GM23338 (cell line): Measurements from ENCODE around the gene PPP4R3A. TPM values are rescaled to one million over a fixed set of nuclear protein-coding genes. Genes with fewer than 3 reads are reported as not detected.

Experiments
- ATAC-seq: fragments of 200-7000 bp; cut with Tn5 transposase; 3 replicates; pipeline ENCODE4 v1.9.1; 2020
- DNase-seq: peaks from one replicate; pipeline ENCODE4 v3.0.0-alpha.2; 2015; ENCODE audit warnings: low spot score
- H2AFZ ChIP-seq: fragments of 200-600 bp; sonication (generic); 2 replicates; pipeline ENCODE4 v1.8.0; 2016; ENCODE audit warnings: antibody characterized with exemption, mild to moderate bottlenecking, moderate library complexity
- H3F3A ChIP-seq: fragments of 200-600 bp; sonication (generic); replicated peaks from 2 replicates; pipeline ENCODE4 v1.8.0; 2017; ENCODE audit warnings: antibody characterized with exemption, mixed run types, low read depth
- H3K27ac ChIP-seq: fragments of 200-600 bp; sonication (generic); 2 replicates; pipeline ENCODE4 v1.6.1; 2016; ENCODE audit warnings: low read depth
- H3K27me3 ChIP-seq: fragments of 200-600 bp; sonication (generic); 2 replicates; pipeline ENCODE4 v1.8.0; 2016; ENCODE audit warnings: mild to moderate bottlenecking, mixed run types, moderate library complexity; ENCODE audit not compliant: insufficient read depth
- H3K36me3 ChIP-seq: fragments of 200-600 bp; sonication (generic); 2 replicates; pipeline ENCODE4 v1.8.0; 2016; ENCODE audit warnings: mild to moderate bottlenecking; ENCODE audit not compliant: insufficient read depth
- H3K4me1 ChIP-seq: fragments of 200-600 bp; sonication (generic); 2 replicates; pipeline ENCODE4 v1.8.0; 2016; ENCODE audit warnings: mild to moderate bottlenecking, moderate library complexity; ENCODE audit not compliant: insufficient read depth
- H3K4me2 ChIP-seq: fragments of 200-600 bp; sonication (generic); 2 replicates; pipeline ENCODE4 v1.7.1; 2017; ENCODE audit warnings: mixed run types
- H3K4me3 ChIP-seq: fragments of 200-600 bp; sonication (generic); 2 replicates; pipeline ENCODE4 v1.6.1; 2016; ENCODE audit warnings: mixed run types
- H3K79me2 ChIP-seq: fragments of 200-600 bp; sonication (generic); replicated peaks from 2 replicates; pipeline ENCODE4 v1.8.0; 2017; ENCODE audit warnings: mild to moderate bottlenecking; ENCODE audit not compliant: insufficient read depth
- H3K9me2 ChIP-seq: fragments of 200-600 bp; sonication (generic); 2 replicates; pipeline ENCODE4 v1.8.0; 2017; ENCODE audit not compliant: insufficient read depth
- H4K20me1 ChIP-seq: fragments of 200-600 bp; sonication (generic); replicated peaks from 2 replicates; pipeline ENCODE4 v1.8.0; 2017; ENCODE audit warnings: mild to moderate bottlenecking; ENCODE audit not compliant: insufficient read depth
- H3K27ac Mint-ChIP-seq: 2 replicates; pipeline ENCODE4 v1.8.0; 2020; ENCODE audit warnings: inconsistent platforms, mild to moderate bottlenecking, moderate library complexity, mixed read lengths
- H3K27me3 Mint-ChIP-seq: 3 replicates; pipeline ENCODE4 v1.8.0; 2022; ENCODE audit warnings: low read depth, mild to moderate bottlenecking, moderate library complexity, mixed read lengths, inconsistent platforms; ENCODE audit not compliant: insufficient read depth, poor library complexity
- H3K36me3 Mint-ChIP-seq: 3 replicates; pipeline ENCODE4 v1.8.0; 2021; ENCODE audit warnings: low read depth, mild to moderate bottlenecking, inconsistent platforms, moderate library complexity, mixed read lengths
- H3K4me1 Mint-ChIP-seq: 3 replicates; pipeline ENCODE4 v1.8.0; 2020; ENCODE audit warnings: mild to moderate bottlenecking, inconsistent platforms, mixed read lengths
- H3K4me3 Mint-ChIP-seq: 3 replicates; pipeline ENCODE4 v1.8.0; 2021; ENCODE audit warnings: moderate library complexity, mild to moderate bottlenecking, inconsistent platforms, mixed read lengths
- H3K9me3 Mint-ChIP-seq: 3 replicates; pipeline ENCODE4 v1.8.0; 2020; ENCODE audit warnings: moderate library complexity, mild to moderate bottlenecking, inconsistent platforms, mixed read lengths
- CREB1 ChIP-seq: fragments of 250-450 bp; sonication (Bioruptor Pico); IDR thresholded peaks from 2 replicates; pipeline ENCODE4 v1.5.0; 2020; ENCODE audit warnings: low read depth, mild to moderate bottlenecking, moderate library complexity
- CTCF ChIP-seq, 2 experiments: fragments of 200-600 bp in 1 of 2; sonication (generic) in 1 of 2; conservative IDR thresholded peaks; 2 replicates each; pipeline versions ENCODE4 v1.5.1 to v1.6.1; 2016 to 2017; ENCODE audit warnings: antibody characterized with exemption in 2 of 2, low read depth in 2 of 2, mild to moderate bottlenecking in 2 of 2, moderate library complexity in 1 of 2
- ETS1 ChIP-seq: IDR thresholded peaks from 2 replicates; pipeline ENCODE4 v1.6.1; 2016; ENCODE audit warnings: antibody characterized with exemption
- EZH2 ChIP-seq: fragments of 200-600 bp; sonication (generic); IDR thresholded peaks from one replicate; pipeline ENCODE4 v1.8.0; 2017; ENCODE audit warnings: antibody characterized with exemption, mild to moderate bottlenecking, low read depth; ENCODE audit not compliant: unreplicated experiment
- EZH2phosphoT487 ChIP-seq: fragments of 200-600 bp; sonication (generic); IDR thresholded peaks from one replicate; pipeline ENCODE4 v1.8.1; 2018; ENCODE audit warnings: antibody characterized with exemption; ENCODE audit not compliant: unreplicated experiment
- JUNB ChIP-seq: IDR thresholded peaks from one replicate; pipeline ENCODE4 v1.6.1; 2016; ENCODE audit warnings: antibody characterized with exemption; ENCODE audit not compliant: unreplicated experiment
- POLR2AphosphoS5 ChIP-seq: IDR thresholded peaks from 2 replicates; pipeline ENCODE4 v1.6.1; 2016; ENCODE audit warnings: antibody characterized with exemption, low read depth
- STAT1 ChIP-seq: IDR thresholded peaks from one replicate; pipeline ENCODE4 v1.6.1; 2016; ENCODE audit warnings: antibody characterized with exemption; ENCODE audit not compliant: unreplicated experiment
- ZNF114 ChIP-seq: fragments of 250-450 bp; sonication (Bioruptor Pico); IDR thresholded peaks from 2 replicates; pipeline ENCODE4 v1.5.0; 2020; ENCODE audit warnings: mild to moderate bottlenecking, moderate library complexity
- polyA plus RNA-seq: library from polyadenylated mRNA; unstranded; fragments of >200 nt; fragmentation: Nextera tagmentation; extraction: Ambion mirVana; gene quantifications from 2 replicates; pipeline ENCODE4 v1.2.1, GENCODE V29; 2016
- total RNA-seq: library from RNA; depleted of rRNA; stranded (reverse); fragments of >200 nt; shearing (Covaris generic); gene quantifications from 2 replicates; pipeline ENCODE4 v1.2.3, GENCODE V29; 2014
- TF ChIP-seq, protein P1 (sequence below): fragments of 250-450 bp; sonication (Bioruptor Pico); IDR thresholded peaks from 2 replicates; pipeline ENCODE4 v1.5.0; 2020; ENCODE audit warnings: mild to moderate bottlenecking, moderate library complexity

PPP4R3A gene
- total and polyA plus RNA-seq, 2 experiments from 2014 or later: 50.3 to 128 TPM

DNA sequence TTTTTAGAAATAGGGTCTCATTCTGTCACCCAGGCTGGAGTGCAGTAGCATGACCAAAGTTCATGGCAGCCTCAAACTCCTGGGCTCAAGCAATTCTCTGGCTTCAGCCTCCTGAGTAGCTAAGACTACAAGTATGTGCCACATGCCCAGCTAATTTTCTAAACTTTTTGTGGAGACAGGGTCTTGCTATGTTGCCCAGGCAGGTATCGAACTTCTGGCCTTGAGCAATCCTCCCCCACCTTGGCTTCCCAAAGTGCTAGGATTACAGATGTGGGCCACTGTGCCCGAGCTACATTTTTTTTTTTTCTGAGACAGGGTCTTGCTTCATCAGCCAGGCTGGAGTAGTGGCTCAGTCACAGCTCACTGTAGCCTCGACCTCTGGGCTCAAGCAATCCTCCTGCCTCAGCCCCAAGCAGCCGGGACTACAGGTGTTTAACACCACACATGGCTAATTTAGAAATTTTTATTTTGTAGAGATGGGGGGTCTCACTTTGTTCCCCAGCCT lies 7.1 kb downstream of the PPP4R3A start:
- DNase-seq: no peak
- no peaks in the 10 kb centered on the region for H3F3A ChIP-seq
- ATAC-seq: no peak
- H3K27me3 Mint-ChIP-seq: peaks cover 2% of the 10 kb centered on the region
- H3K27me3 ChIP-seq: no peaks in the 10 kb centered on the region
- no peak overlapping the region for H3K4me3 Mint-ChIP-seq
- no peak overlapping the region for H3K27ac ChIP-seq
- H2AFZ ChIP-seq: no peak overlapping the region
- peaks cover 92% of the 10 kb centered on the region for H4K20me1 ChIP-seq
- peaks cover 100% of the 10 kb centered on the region for H3K79me2 ChIP-seq
- H3K4me1 ChIP-seq: peaks cover 12% of the 10 kb centered on the region
- peaks cover 6% of the 10 kb centered on the region; the same call in 2 of the 3 replicates for H3K4me1 Mint-ChIP-seq
- no peak overlapping the region for H3K4me2 ChIP-seq
- H3K27ac Mint-ChIP-seq: no peak overlapping the region
- peaks cover 70% of the 10 kb centered on the region for H3K36me3 Mint-ChIP-seq
- no peaks in the 10 kb centered on the region for H3K9me2 ChIP-seq
- no peak for TF ChIP-seq ETS1
- no peak for TF ChIP-seq STAT1
- no peak for TF ChIP-seq EZH2
- TF ChIP-seq CTCF (conservative IDR thresholded peaks at IDR 0.05; ENCODE audit: low read depth in 2 of 2): no peak
- TF ChIP-seq, protein P1, sequence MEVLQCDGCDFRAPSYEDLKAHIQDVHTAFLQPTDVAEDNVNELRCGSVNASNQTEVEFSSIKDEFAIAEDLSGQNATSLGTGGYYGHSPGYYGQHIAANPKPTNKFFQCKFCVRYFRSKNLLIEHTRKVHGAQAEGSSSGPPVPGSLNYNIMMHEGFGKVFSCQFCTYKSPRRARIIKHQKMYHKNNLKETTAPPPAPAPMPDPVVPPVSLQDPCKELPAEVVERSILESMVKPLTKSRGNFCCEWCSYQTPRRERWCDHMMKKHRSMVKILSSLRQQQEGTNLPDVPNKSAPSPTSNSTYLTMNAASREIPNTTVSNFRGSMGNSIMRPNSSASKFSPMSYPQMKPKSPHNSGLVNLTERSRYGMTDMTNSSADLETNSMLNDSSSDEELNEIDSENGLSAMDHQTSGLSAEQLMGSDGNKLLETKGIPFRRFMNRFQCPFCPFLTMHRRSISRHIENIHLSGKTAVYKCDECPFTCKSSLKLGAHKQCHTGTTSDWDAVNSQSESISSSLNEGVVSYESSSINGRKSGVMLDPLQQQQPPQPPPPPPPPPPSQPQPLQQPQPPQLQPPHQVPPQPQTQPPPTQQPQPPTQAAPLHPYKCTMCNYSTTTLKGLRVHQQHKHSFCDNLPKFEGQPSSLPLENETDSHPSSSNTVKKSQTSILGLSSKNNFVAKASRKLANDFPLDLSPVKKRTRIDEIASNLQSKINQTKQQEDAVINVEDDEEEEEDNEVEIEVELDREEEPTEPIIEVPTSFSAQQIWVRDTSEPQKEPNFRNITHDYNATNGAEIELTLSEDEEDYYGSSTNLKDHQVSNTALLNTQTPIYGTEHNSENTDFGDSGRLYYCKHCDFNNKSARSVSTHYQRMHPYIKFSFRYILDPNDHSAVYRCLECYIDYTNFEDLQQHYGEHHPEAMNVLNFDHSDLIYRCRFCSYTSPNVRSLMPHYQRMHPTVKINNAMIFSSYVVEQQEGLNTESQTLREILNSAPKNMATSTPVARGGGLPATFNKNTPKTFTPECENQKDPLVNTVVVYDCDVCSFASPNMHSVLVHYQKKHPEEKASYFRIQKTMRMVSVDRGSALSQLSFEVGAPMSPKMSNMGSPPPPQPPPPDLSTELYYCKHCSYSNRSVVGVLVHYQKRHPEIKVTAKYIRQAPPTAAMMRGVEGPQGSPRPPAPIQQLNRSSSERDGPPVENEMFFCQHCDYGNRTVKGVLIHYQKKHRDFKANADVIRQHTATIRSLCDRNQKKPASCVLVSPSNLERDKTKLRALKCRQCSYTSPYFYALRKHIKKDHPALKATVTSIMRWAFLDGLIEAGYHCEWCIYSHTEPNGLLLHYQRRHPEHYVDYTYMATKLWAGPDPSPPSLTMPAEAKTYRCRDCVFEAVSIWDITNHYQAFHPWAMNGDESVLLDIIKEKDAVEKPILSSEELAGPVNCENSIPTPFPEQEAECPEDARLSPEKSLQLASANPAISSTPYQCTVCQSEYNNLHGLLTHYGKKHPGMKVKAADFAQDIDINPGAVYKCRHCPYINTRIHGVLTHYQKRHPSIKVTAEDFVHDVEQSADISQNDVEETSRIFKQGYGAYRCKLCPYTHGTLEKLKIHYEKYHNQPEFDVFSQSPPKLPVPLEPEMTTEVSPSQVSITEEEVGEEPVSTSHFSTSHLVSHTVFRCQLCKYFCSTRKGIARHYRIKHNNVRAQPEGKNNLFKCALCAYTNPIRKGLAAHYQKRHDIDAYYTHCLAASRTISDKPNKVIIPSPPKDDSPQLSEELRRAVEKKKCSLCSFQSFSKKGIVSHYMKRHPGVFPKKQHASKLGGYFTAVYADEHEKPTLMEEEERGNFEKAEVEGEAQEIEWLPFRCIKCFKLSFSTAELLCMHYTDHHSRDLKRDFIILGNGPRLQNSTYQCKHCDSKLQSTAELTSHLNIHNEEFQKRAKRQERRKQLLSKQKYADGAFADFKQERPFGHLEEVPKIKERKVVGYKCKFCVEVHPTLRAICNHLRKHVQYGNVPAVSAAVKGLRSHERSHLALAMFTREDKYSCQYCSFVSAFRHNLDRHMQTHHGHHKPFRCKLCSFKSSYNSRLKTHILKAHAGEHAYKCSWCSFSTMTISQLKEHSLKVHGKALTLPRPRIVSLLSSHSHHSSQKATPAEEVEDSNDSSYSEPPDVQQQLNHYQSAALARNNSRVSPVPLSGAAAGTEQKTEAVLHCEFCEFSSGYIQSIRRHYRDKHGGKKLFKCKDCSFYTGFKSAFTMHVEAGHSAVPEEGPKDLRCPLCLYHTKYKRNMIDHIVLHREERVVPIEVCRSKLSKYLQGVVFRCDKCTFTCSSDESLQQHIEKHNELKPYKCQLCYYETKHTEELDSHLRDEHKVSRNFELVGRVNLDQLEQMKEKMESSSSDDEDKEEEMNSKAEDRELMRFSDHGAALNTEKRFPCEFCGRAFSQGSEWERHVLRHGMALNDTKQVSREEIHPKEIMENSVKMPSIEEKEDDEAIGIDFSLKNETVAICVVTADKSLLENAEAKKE: no peak
- no peak for TF ChIP-seq ZNF114 (CRISPR knock-in tag)
- TF ChIP-seq CREB1 (CRISPR knock-in tag): no peak
- no peak for TF ChIP-seq POLR2AphosphoS5
- TF ChIP-seq JUNB: no peak
- TF ChIP-seq EZH2phosphoT487: no peak
- no peak overlapping the region for H3K4me3 ChIP-seq
- no peaks in the 10 kb centered on the region for H3K9me3 Mint-ChIP-seq
- peaks cover 15% of the 10 kb centered on the region for H3K36me3 ChIP-seq
